H9 (cell line): Measurements from ENCODE around the gene OR6C65. TPM values are rescaled to one million over a fixed set of nuclear protein-coding genes. Genes with fewer than 3 reads are reported as not detected.

Experiments used
- DNase-seq: peaks from one replicate; pipeline ENCODE4 v3.0.0-alpha.2; 2017
- H2AFZ ChIP-seq: one replicate; pipeline ENCODE4 v1.6.1; 2013; ENCODE audit warnings: mild to moderate bottlenecking, low read length, control low read depth, moderate library complexity
- H2AK5ac ChIP-seq: 2 replicates; pipeline ENCODE4 v1.6.1; 2013; ENCODE audit warnings: low read length, control low read depth, mixed read lengths; ENCODE audit not compliant: insufficient read length
- H2BK120ac ChIP-seq: one replicate; pipeline ENCODE4 v1.6.1; 2013; ENCODE audit warnings: low read depth, mild to moderate bottlenecking, low read length, control low read depth, inconsistent platforms; ENCODE audit not compliant: poor library complexity, severe bottlenecking
- H2BK12ac ChIP-seq: 2 replicates; pipeline ENCODE4 v1.6.1; 2013; ENCODE audit warnings: low read length, control low read depth, mixed read lengths, low read depth; ENCODE audit not compliant: insufficient read length
- H2BK15ac ChIP-seq: 2 replicates; pipeline ENCODE4 v1.6.1; 2013; ENCODE audit warnings: low read depth, low read length, control low read depth
- H2BK20ac ChIP-seq: one replicate; pipeline ENCODE4 v1.6.1; 2013; ENCODE audit warnings: low read depth, mild to moderate bottlenecking, low read length, control low read depth, inconsistent platforms; ENCODE audit not compliant: poor library complexity, severe bottlenecking
- H2BK5ac ChIP-seq: 2 replicates; pipeline ENCODE4 v1.6.1; 2013; ENCODE audit warnings: low read length, control low read depth, mixed read lengths; ENCODE audit not compliant: insufficient read length
- H3K14ac ChIP-seq: 2 replicates; pipeline ENCODE4 v1.6.1; 2013; ENCODE audit warnings: low read length, control low read depth; ENCODE audit not compliant: insufficient read depth
- H3K18ac ChIP-seq: 2 replicates; pipeline ENCODE4 v1.6.1; 2013; ENCODE audit warnings: low read depth, mild to moderate bottlenecking, mixed read lengths, low read length, control low read depth; ENCODE audit not compliant: insufficient read length
- H3K23ac ChIP-seq: 2 replicates; pipeline ENCODE4 v1.6.1; 2013; ENCODE audit warnings: low read length, control low read depth, mixed read lengths, low read depth; ENCODE audit not compliant: insufficient read length
- H3K23me2 ChIP-seq: 2 replicates; pipeline ENCODE4 v1.6.1; 2013; ENCODE audit warnings: low read depth, mild to moderate bottlenecking, mixed read lengths, low read length, control low read depth; ENCODE audit not compliant: insufficient read length, poor library complexity, severe bottlenecking
- H3K27ac ChIP-seq: 2 replicates; pipeline ENCODE4 v1.5.1; 2013; ENCODE audit warnings: low read length, control low read depth, mixed read lengths, low read depth; ENCODE audit not compliant: insufficient read length
- H3K27me3 ChIP-seq: 2 replicates; pipeline ENCODE4 v1.6.1; 2013; ENCODE audit warnings: low read length, control low read depth, inconsistent platforms; ENCODE audit not compliant: insufficient read depth
- H3K4ac ChIP-seq: 2 replicates; pipeline ENCODE4 v1.6.1; 2013; ENCODE audit warnings: low read depth, mild to moderate bottlenecking, control low read depth, inconsistent platforms, low read length, moderate library complexity
- H3K4me1 ChIP-seq: 2 replicates; pipeline ENCODE4 v1.6.1; 2013; ENCODE audit warnings: low read length, control low read depth, inconsistent platforms; ENCODE audit not compliant: insufficient read depth
- H3K4me2 ChIP-seq: 2 replicates; pipeline ENCODE4 v1.6.1; 2013; ENCODE audit warnings: low read length, control low read depth, mixed read lengths; ENCODE audit not compliant: insufficient read length, insufficient read depth
- H3K56ac ChIP-seq: 2 replicates; pipeline ENCODE4 v1.6.1; 2013; ENCODE audit warnings: low read depth, mild to moderate bottlenecking, mixed read lengths, low read length, control low read depth; ENCODE audit not compliant: insufficient read length
- H3K79me1 ChIP-seq: 2 replicates; pipeline ENCODE4 v1.6.1; 2013; ENCODE audit warnings: low read depth, mild to moderate bottlenecking, moderate library complexity, low read length, control low read depth, inconsistent platforms; ENCODE audit not compliant: insufficient read depth, poor library complexity, severe bottlenecking
- H3K79me2 ChIP-seq: 2 replicates; pipeline ENCODE4 v1.6.1; 2013; ENCODE audit warnings: low read length, control low read depth, inconsistent platforms; ENCODE audit not compliant: insufficient read depth
- H3K9ac ChIP-seq: 2 replicates; pipeline ENCODE4 v1.6.1; 2013; ENCODE audit warnings: low read length, control low read depth, mixed read lengths; ENCODE audit not compliant: insufficient read length; ENCODE audit errors: extremely low read depth
- H3K9me3 ChIP-seq: one replicate; pipeline ENCODE4 v1.6.1; 2013; ENCODE audit warnings: low read depth, low read length, inconsistent platforms; ENCODE audit not compliant: control insufficient read depth
- H3T11ph ChIP-seq: one replicate; pipeline ENCODE4 v1.6.1; 2013; ENCODE audit warnings: mild to moderate bottlenecking, low read length, control low read depth, inconsistent platforms
- H4K20me1 ChIP-seq: one replicate; pipeline ENCODE4 v1.6.1; 2013; ENCODE audit not compliant: control insufficient read depth, insufficient read length, insufficient read depth
- H4K5ac ChIP-seq: 2 replicates; pipeline ENCODE4 v1.6.1; 2013; ENCODE audit warnings: low read depth, mild to moderate bottlenecking, mixed read lengths, low read length, control low read depth; ENCODE audit not compliant: insufficient read length
- H4K8ac ChIP-seq: replicated peaks from 2 replicates; pipeline ENCODE4 v1.6.1; 2013; ENCODE audit warnings: low read length, control low read depth, mixed read lengths, low read depth; ENCODE audit not compliant: insufficient read length
- H4K91ac ChIP-seq: 2 replicates; pipeline ENCODE4 v1.6.1; 2013; ENCODE audit warnings: low read depth, mild to moderate bottlenecking, moderate library complexity, mixed read lengths, low read length, control low read depth; ENCODE audit not compliant: insufficient read length
- H3K27ac Mint-ChIP-seq, 3 experiments: 2 replicates in 2 of 3; 3 replicates in 1 of 3; pipeline ENCODE4 v1.8.0; 2020 to 2021; ENCODE audit warnings: mixed read lengths in 3 of 3, mild to moderate bottlenecking in 1 of 3, moderate library complexity in 1 of 3
- H3K27me3 Mint-ChIP-seq: 2 replicates; pipeline ENCODE4 v1.8.0; 2021; ENCODE audit warnings: low read depth, mild to moderate bottlenecking, moderate library complexity, mixed read lengths
- H3K36me3 Mint-ChIP-seq, 3 experiments: 2 replicates in 2 of 3; 3 replicates in 1 of 3; pipeline ENCODE4 v1.8.0; 2020 to 2021; ENCODE audit warnings: low read depth in 3 of 3, mixed read lengths in 3 of 3; ENCODE audit not compliant: insufficient read depth in 1 of 3
- H3K4me1 Mint-ChIP-seq, 2 experiments: 2 replicates each; pipeline ENCODE4 v1.8.0; 2020; ENCODE audit warnings: mixed read lengths in 2 of 2
- H3K4me3 Mint-ChIP-seq, 2 experiments: 2 replicates in 1 of 2; 3 replicates in 1 of 2; pipeline ENCODE4 v1.8.0; 2020 to 2021; ENCODE audit warnings: mild to moderate bottlenecking in 2 of 2, mixed read lengths in 2 of 2, moderate library complexity in 1 of 2
- H3K9me3 Mint-ChIP-seq, 2 experiments: 2 replicates in 1 of 2; 3 replicates in 1 of 2; pipeline ENCODE4 v1.8.0; 2020; ENCODE audit warnings: mild to moderate bottlenecking in 2 of 2, mixed read lengths in 2 of 2, moderate library complexity in 1 of 2
- CTCF ChIP-seq: fragments of 200-600 bp; sonication (generic); conservative IDR thresholded peaks from 3 replicates; pipeline ENCODE4 v1.8.0; 2021; ENCODE audit warnings: antibody characterized with exemption, mild to moderate bottlenecking
- WGBS: extraction: QIAGEN DNeasy Blood & Tissue Kit; methylation state at CpG from one replicate; pipeline ENCODE4 v1.1.7; 2013; ENCODE audit warnings: missing lambda C conversion rate, low lambda C conversion rate, mixed read lengths; ENCODE audit not compliant: insufficient read length; ENCODE audit errors: extremely low coverage; 5-methylcytosine and 5-hydroxymethylcytosine counted together
- total RNA-seq: library from RNA; stranded (reverse); gene quantifications from 2 replicates; pipeline ENCODE4 v1.2.1, GENCODE V29; 2021

Gene OR6C65
- total RNA-seq, 1 experiment from 2014 or later = not detected

GRCh38 chr12:55362675-55363074 is 37.7 kb upstream of the OR6C65 start, which contains the start of gene OR6C75:
Gene OR6C75 (plus strand): TSS chr12:55362975. CDS start chr12:55365111, 2,136 bp downstream.
- Histone ChIP-seq H3K79me1 (no peaks in the 10 kb centered on the region), H3K79me2 (no peaks in the 10 kb centered on the region), H3T11ph (no peak within 1 kb of the TSS), H2BK15ac (no peak within 1 kb of the TSS), H4K8ac (no peak within 1 kb of the TSS), H2AK5ac (no peak within 1 kb of the TSS), H4K20me1 (no peaks in the 10 kb centered on the region), H3K4me1 (no peaks in the 10 kb centered on the region), H3K4me2 (no peak within 1 kb of the TSS), H4K91ac (no peak within 1 kb of the TSS), H3K27ac (no peak within 1 kb of the TSS), H3K9me3 (no peaks in the 10 kb centered on the region), H3K27me3 (no peaks in the 10 kb centered on the region), H3K14ac (no peak within 1 kb of the TSS), H4K5ac (no peak within 1 kb of the TSS), H3K18ac (no peak within 1 kb of the TSS), H3K9ac (no peak within 1 kb of the TSS), H3K4ac (no peak within 1 kb of the TSS), H3K23ac (no peak within 1 kb of the TSS), H2BK120ac (no peak within 1 kb of the TSS), H3K56ac (no peak within 1 kb of the TSS), H2AFZ (no peak within 1 kb of the TSS), H2BK12ac (no peak within 1 kb of the TSS), H2BK20ac (no peak within 1 kb of the TSS), H3K23me2 (no peaks in the 10 kb centered on the region), H2BK5ac (no peak within 1 kb of the TSS)
- DNase-seq = no peak
- no peak within 1 kb of the TSS for H3K27ac Mint-ChIP-seq
- no peak for TF ChIP-seq CTCF
- H3K4me1 Mint-ChIP-seq = no peaks in the 10 kb centered on the region
- H3K36me3 Mint-ChIP-seq = no peaks in the 10 kb centered on the region
- peaks cover 2% of the 10 kb centered on the region for H3K27me3 Mint-ChIP-seq
- no peak within 1 kb of the TSS for H3K4me3 Mint-ChIP-seq
- no CpG with 5 or more reads among the region's 4 CpGs for WGBS
- peaks cover 0 to 2% of the 10 kb centered on the region in 2 experiments; a peak in 3 of 5 replicates for H3K9me3 Mint-ChIP-seq
